Stimulated activated naive CD8-positive, alpha-beta T cell treated with anti-CD3 and anti-CD28 coated beads, Interleukin-15, amount 100 ng/mL, for 72 hours (primary cell): ENCODE data around the gene NDUFB10.

ENCODE experiments used
- ATAC-seq: fragments of 150-1000 bp; cut with Tn5 transposase; 2 replicates; pipeline ENCODE4 v1.10.0; 2021; ENCODE audit warnings: mild to moderate bottlenecking, moderate library complexity
- DNase-seq, 2 donors: peaks; one replicate each; pipeline ENCODE4 v3.0.0; 2021 to 2022
- H3K27ac Mint-ChIP-seq, 2 donors: one replicate each; pipeline ENCODE4 v1.8.0; 2022; ENCODE audit warnings: mild to moderate bottlenecking in 2 of 2, mixed read lengths in 2 of 2, moderate library complexity in 2 of 2
- H3K27me3 Mint-ChIP-seq: one replicate; pipeline ENCODE4 v1.8.0; 2022; ENCODE audit warnings: mixed read lengths
- H3K4me1 Mint-ChIP-seq: one replicate; pipeline ENCODE4 v1.8.0; 2022; ENCODE audit warnings: mild to moderate bottlenecking, mixed read lengths
- H3K4me3 Mint-ChIP-seq, 2 donors: one replicate each; pipeline ENCODE4 v1.8.0; 2022; ENCODE audit warnings: mild to moderate bottlenecking in 2 of 2, mixed read lengths in 2 of 2, moderate library complexity in 1 of 2
- H3K9me3 Mint-ChIP-seq, 2 donors: one replicate each; pipeline ENCODE4 v1.8.0; 2022; ENCODE audit warnings: mixed read lengths in 2 of 2

Gene NDUFB10

GRCh38 chr16:1982013-1982433 is 22.7 kb downstream of the NDUFB10 start:
- no peak for DNase-seq
- no peak overlapping the region for H3K4me3 Mint-ChIP-seq
- no peak for ATAC-seq
- H3K9me3 Mint-ChIP-seq: no peaks in the 10 kb centered on the region
- peaks cover 53% of the 10 kb centered on the region for H3K4me1 Mint-ChIP-seq
- no peak overlapping the region for H3K27ac Mint-ChIP-seq
- H3K27me3 Mint-ChIP-seq: peaks cover 46% of the 10 kb centered on the region

DNA sequence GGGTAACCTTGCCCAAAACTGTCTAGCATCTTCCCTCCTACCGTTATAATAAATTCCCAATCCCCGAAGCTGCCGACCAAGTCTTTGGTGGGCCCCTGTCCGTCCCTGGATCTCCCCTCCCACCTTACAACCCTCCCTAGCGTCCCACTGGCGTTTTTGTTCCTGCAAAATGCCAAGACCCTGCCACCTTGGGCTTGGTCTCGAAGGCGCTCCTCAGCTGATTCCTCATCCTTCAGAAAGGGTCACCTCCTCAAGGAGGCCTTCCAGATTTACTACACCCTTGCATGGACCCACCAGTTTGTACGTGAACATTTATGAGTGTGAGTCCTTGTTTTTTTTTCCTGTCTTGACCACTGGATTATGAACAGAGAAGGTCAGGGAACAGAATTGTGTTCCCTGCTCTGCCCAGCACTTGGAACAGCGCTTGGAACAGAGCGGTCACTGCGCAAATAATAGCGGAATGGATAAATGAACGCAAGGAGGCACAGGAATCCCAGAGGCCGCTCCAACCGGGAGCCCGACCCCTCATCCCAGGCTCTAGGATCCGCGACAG is 23.7 kb downstream of the NDUFB10 start:
- Mint-ChIP-seq H3K27ac (no peak overlapping the region), H3K9me3 (no peaks in the 10 kb centered on the region), H3K4me1 (peaks cover 53% of the 10 kb centered on the region), H3K4me3 (peak overlapping the region; percentile 79 to 87), H3K27me3 (peaks cover 49% of the 10 kb centered on the region)
- no peak for DNase-seq
- no peak for ATAC-seq

DNA sequence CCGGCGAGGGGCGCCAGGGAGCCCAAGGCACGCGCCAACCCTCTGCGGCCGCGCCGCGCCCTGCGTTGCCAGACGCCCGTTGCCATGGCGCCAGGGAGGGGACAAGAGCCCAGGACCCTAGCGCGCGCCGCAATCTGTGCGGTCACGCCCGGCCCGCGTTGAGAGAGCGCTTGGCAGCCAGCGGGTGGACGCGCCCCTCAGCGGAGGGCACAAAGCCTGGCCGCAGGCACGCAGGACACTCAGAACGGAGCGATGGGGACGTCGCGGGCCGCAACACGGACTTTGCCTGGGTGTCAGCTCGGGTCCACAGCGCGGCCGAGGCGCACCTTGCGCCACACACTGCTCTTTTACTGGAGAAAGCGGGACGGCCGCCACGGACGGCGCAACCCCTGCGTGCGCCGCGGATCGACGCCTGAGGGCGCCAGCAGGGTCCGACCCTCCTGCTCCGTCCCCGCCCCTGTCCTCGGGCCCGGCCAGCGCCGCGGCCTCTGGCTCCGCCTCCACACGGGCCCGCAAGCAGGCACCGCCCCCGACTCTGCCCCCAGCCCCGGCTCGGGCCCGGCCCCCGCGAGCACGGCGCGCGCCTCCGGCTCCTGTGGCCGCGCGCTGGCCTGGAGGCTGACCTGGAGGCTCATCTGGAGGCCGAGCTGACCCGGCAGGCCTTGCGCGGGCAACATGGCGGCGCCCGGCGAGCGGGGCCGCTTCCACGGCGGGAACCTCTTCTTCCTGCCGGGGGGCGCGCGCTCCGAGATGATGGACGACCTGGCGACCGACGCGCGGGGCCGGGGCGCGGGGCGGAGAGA is 24.4 kb downstream of the NDUFB10 start, which contains the start of gene GFER:
Gene GFER, plus strand, starts transcription at position 650 of the 803 bp plus-strand sequence. Its CDS starts 26 bp downstream, at position 676.
- Mint-ChIP-seq H3K4me3 (peak within 1 kb of the TSS; percentile 79 to 87), H3K4me1 (peaks cover 53% of the 10 kb centered on the region), H3K27me3 (peaks cover 56% of the 10 kb centered on the region), H3K9me3 (no peaks in the 10 kb centered on the region), H3K27ac (peak within 1 kb of the TSS; percentile 57 to 71)
- ATAC-seq (peak; percentile 84), DNase-seq (peak; percentile 82 to 84)

DNA sequence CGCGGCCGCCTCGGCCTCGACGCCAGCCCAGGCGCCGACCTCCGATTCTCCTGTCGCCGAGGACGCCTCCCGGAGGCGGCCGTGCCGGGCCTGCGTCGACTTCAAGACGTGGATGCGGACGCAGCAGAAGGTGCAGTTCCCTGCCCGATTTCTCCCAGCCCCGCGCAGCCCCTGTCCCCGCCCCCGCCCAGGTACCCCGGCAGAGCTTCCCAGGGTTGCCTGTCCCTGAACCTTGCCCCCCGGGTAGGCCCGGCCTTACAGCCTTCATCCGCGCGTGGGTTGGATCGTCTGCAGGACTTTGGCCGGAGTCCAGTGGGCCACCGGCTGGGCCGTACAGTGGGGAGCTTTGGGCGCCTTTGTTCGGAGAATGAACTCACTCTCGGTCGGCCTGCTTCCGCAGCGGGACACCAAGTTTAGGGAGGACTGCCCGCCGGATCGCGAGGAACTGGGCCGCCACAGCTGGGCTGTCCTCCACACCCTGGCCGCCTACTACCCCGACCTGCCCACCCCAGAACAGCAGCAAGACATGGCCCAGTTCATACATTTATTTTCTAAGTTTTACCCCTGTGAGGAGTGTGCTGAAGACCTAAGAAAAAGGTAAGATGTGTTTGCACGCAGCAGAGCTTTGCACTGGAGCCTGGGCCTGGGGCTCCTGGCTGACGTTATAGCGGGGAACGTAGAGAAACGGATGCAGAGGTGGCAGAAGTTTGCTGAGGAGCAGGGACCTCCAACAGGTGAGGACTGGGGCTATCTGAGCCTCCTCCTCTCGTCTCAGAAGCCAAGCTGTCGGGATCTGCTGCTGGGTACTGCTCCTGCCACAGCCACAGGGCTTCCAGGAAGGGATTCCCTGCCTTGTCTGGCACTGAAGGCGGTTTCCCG is 25.2 kb downstream of the NDUFB10 start:
- H3K27ac Mint-ChIP-seq: peak overlapping the region in 1 of 2 donors; percentile 57
- H3K27me3 Mint-ChIP-seq: peaks cover 62% of the 10 kb centered on the region
- peaks cover 61% of the 10 kb centered on the region for H3K4me1 Mint-ChIP-seq
- H3K4me3 Mint-ChIP-seq: peak overlapping the region; percentile 79 to 87
- ATAC-seq: peak; percentile 32
- no peaks in the 10 kb centered on the region for H3K9me3 Mint-ChIP-seq
- no peak for DNase-seq

DNA sequence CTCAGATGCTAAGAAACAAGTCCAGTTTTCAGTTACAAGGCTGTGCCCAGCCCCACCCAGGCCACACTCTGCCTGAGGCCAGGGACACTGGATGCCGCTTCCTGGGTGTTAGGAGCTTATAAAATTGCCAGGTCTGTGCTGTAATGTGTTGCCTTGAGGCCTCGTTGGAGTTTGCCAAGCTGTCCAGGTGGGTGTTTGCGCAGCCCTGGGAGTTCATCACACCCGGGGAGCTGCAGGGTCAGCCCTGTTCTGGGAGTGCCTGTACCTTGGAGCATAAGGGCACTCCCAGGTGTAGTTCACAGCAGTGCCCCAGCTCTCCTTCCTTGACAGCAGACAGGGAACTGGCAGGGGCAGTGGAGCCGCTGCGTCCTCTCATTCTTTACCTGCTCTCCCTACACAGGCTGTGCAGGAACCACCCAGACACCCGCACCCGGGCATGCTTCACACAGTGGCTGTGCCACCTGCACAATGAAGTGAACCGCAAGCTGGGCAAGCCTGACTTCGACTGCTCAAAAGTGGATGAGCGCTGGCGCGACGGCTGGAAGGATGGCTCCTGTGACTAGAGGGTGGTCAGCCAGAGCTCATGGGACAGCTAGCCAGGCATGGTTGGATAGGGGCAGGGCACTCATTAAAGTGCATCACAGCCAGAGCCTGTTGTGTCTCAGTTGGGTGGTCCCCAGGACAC is 26.3 kb downstream of the NDUFB10 start:
- H3K27ac Mint-ChIP-seq: no peak overlapping the region
- peaks cover 56% of the 10 kb centered on the region for H3K4me1 Mint-ChIP-seq
- ATAC-seq (no peak), DNase-seq (no peak)
- peak overlapping the region; percentile 79 to 87 for H3K4me3 Mint-ChIP-seq
- no peaks in the 10 kb centered on the region for H3K9me3 Mint-ChIP-seq
- H3K27me3 Mint-ChIP-seq: peaks cover 58% of the 10 kb centered on the region

DNA sequence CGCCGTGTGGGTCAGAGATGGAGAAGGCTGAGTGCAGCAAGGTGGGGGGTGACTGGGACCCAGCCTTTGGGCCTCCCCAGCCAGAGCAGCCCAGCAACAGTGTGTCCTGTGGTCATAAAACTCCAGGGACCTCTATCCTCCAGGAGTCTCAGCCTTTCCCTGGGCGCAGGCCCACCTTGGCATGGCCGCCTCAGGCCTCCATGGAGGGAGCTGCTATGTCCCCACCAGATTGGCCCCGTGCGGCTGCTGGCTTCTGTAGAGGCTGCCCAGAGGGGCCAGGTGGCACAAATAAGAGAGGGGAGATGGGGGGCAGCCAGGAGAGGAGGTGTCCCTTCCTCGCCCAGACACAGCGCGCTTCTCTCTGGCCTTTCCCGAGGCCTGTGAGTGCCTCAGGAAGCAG is 27.9 kb downstream of the NDUFB10 start:
- Mint-ChIP-seq H3K4me1 (peaks cover 52% of the 10 kb centered on the region), H3K4me3 (no peak overlapping the region)

DNA sequence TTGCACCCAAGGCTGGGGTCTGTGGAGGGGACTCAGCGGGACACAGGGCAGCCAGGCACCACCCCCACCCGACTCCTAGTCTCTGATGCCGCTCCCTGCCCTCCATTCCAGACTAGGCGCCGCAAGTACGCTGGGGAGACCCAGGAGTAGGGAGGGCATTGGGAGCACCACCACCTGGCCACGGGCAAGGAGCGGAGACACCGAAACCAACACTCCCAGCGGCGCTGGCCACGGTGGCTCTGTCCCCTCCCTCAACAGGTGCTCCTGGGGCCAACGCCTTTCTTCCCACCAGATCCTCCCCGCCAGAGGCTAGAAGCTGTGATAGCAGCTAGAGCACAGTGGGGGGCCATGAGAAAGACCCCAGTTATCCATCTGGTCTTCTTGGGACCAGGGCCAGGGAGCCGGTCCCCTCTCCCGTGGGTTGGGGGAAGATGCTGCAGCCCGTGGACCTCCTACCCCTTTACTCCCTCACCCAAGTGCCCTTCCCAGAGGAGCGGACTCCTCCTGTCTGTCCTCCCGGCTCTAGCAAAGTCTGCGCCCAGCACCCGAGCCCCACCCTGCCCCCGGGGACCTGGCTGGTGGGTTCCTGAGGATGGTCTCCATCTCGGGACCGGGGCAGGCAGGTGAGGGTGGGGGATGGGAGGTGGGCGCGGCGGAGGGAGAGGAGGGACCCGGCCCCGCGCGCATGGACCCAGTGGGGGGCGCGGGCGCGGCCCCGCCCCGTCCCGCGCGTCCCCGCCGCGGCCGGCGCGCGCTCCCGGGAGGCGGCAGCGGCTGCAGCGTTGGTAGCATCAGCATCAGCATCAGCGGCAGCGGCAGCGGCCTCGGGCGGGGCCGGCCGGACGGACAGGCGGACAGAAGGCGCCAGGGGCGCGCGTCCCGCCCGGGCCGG is 30.1 kb downstream of the NDUFB10 start, which contains the start of gene SYNGR3:
Gene SYNGR3, plus strand, starts transcription at position 762 of the 892 bp plus-strand sequence. CDS start 133 bp downstream, outside the sequence.
- H3K9me3 Mint-ChIP-seq: no peaks in the 10 kb centered on the region
- DNase-seq (no peak), ATAC-seq (no peak)
- peaks cover 51% of the 10 kb centered on the region for H3K4me1 Mint-ChIP-seq
- peak within 1 kb of the TSS in 1 of 2 donors; percentile 62 for H3K27ac Mint-ChIP-seq
- H3K27me3 Mint-ChIP-seq: peaks cover 27% of the 10 kb centered on the region
- peak within 1 kb of the TSS; percentile 83 to 89 for H3K4me3 Mint-ChIP-seq

More for the DNA sequence above, 27.9 kb downstream of the NDUFB10 start:
- H3K9me3 Mint-ChIP-seq: no peaks in the 10 kb centered on the region
- H3K27me3 Mint-ChIP-seq: peaks cover 44% of the 10 kb centered on the region
- no peak overlapping the region for H3K27ac Mint-ChIP-seq
- DNase-seq (no peak), ATAC-seq (no peak)

DNA sequence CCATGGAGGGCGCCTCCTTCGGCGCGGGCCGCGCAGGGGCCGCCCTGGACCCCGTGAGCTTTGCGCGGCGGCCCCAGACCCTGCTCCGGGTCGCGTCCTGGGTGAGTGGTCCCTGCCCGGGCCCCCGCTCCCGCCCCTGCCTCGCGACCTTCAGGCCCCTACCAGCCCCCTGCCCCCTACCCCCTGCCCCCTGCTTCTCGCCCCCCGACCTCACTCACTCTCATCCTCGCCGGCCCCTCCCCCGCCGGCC is 30.7 kb downstream of the NDUFB10 start:
- Mint-ChIP-seq H3K27me3 (peaks cover 27% of the 10 kb centered on the region), H3K4me3 (peak overlapping the region; percentile 83 to 89), H3K27ac (no peak overlapping the region), H3K9me3 (no peaks in the 10 kb centered on the region), H3K4me1 (peaks cover 45% of the 10 kb centered on the region)
- ATAC-seq: no peak
- DNase-seq: no peak

- peaks cover 40% of the 10 kb centered on the region for H3K4me1 Mint-ChIP-seq
- H3K4me3 Mint-ChIP-seq: peak overlapping the region; percentile 83 to 89
- peaks cover 27% of the 10 kb centered on the region for H3K27me3 Mint-ChIP-seq
- ATAC-seq (peak; percentile 18), DNase-seq (peak; percentile 43 to 50)
- H3K27ac Mint-ChIP-seq: peak overlapping the region; percentile 54 to 76
- no peaks in the 10 kb centered on the region for H3K9me3 Mint-ChIP-seq
Measured at GRCh38 chr16:1990351-1991134, 31.2 kb downstream of the NDUFB10 start.

- peaks cover 27% of the 10 kb centered on the region for H3K27me3 Mint-ChIP-seq
- DNase-seq (peak; percentile 59 to 79), ATAC-seq (peak; percentile 69)
- H3K9me3 Mint-ChIP-seq: no peaks in the 10 kb centered on the region
- peaks cover 37% of the 10 kb centered on the region for H3K4me1 Mint-ChIP-seq
- H3K4me3 Mint-ChIP-seq: peak overlapping the region; percentile 83 to 89
- H3K27ac Mint-ChIP-seq: peak overlapping the region; percentile 54 to 76
Measured at GRCh38 chr16:1991135-1991551, 31.8 kb downstream of the NDUFB10 start.

DNA sequence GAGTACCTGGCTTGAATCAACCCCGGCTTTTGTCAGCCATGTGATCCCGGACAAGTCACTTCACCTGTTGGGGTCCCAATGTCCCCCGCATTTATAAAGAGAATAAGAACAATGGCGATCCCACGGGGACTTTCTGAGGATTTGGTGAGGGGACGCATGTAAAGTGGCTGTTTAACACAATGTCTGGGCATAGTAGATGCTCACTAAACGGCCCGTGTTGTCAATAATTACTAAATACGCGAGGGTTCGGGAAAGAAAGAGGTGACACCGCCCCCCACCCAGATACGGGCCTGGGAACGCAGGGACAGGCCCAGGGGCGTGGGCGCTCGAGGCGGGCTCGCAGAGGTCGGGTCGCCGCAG is 32.2 kb downstream of the NDUFB10 start:
- Mint-ChIP-seq H3K9me3 (no peaks in the 10 kb centered on the region), H3K27ac (peak overlapping the region in 1 of 2 donors; percentile 54), H3K4me1 (peaks cover 37% of the 10 kb centered on the region), H3K4me3 (peak overlapping the region; percentile 83 to 89), H3K27me3 (peaks cover 27% of the 10 kb centered on the region)
- ATAC-seq: no peak
- no peak for DNase-seq

DNA sequence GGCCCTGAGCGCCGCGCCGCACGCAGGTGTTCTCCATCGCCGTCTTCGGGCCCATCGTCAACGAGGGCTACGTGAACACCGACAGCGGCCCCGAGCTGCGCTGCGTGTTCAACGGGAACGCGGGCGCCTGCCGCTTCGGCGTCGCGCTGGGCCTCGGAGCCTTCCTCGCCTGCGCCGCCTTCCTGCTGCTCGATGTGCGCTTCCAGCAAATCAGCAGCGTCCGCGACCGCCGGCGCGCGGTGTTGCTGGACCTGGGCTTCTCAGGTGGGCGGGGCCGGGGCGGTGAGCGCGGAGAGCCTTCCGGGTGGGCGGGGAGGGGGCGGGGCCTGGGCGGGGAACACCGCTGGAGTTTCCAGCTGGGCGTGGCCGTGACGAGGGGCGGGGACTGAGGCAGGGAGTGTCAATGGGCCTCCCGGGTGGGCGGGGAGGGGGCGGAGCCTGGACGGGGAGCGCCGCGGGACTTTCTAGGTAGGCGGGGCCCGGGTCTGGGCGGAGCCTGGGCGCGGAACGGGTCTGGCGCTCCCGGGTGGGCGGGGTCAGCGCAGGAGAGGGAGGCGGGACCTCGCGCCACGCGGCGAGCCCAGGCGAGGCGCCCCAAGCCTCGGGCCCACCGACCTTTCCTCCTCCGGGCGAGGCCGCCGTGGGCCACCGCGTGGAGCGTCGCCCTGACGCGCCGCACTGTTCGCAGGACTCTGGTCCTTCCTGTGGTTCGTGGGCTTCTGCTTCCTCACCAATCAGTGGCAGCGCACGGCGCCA is 32.8 kb downstream of the NDUFB10 start:
- Mint-ChIP-seq H3K4me3 (peak overlapping the region; percentile 83 to 89), H3K9me3 (no peaks in the 10 kb centered on the region), H3K27ac (no peak overlapping the region), H3K27me3 (peaks cover 27% of the 10 kb centered on the region), H3K4me1 (peaks cover 43% of the 10 kb centered on the region)
- DNase-seq (peak; percentile 94 to 95), ATAC-seq (peak; percentile 72)

DNA sequence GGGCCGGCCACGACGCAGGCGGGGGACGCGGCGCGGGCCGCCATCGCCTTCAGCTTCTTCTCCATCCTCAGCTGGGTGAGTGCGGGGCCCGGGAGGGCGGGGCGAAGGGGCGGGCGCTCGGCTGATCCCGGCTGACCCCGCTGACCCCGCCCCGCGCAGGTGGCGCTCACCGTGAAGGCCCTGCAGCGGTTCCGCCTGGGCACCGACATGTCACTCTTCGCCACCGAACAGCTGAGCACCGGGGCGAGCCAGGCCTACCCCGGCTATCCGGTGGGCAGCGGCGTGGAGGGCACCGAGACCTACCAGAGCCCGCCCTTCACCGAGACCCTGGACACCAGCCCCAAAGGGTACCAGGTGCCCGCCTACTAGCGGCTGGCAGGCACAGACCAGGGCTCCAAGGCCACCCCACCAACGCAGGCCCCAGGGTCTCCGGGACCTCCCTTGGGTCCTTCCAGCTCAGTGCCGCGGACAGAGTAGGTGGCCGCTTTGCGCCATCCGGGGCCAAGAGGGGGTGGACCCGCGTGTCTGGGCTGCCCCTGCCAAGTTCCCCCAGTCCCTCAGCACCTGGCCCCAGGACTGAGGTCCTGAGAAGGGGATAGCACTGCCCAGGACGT is 33.5 kb downstream of the NDUFB10 start:
- no peaks in the 10 kb centered on the region for H3K9me3 Mint-ChIP-seq
- H3K4me3 Mint-ChIP-seq: no peak overlapping the region
- H3K4me1 Mint-ChIP-seq: peaks cover 46% of the 10 kb centered on the region
- DNase-seq: no peak
- no peak overlapping the region for H3K27ac Mint-ChIP-seq
- peaks cover 26% of the 10 kb centered on the region for H3K27me3 Mint-ChIP-seq
- no peak for ATAC-seq
